Stimulated activated naive B cell treated with anti-CD40 and anti-IgM and Interleukin-4, amounts not matched to agents 10 μg/mL and 1 μg/mL and 100 μg/mL, for 72 hours (primary cell): ENCODE results near the gene PTP4A2.
"Not testable (repeated sequence)": the region's sequence is repeated elsewhere in the genome, so short reads cannot be mapped to it uniquely, and the experiment has no call there.

Experiments used
- ATAC-seq, 2 donors: fragments of 150-1000 bp; cut with Tn5 transposase; replicated peaks; 2 replicates each; pipeline ENCODE4 v1.10.0; 2021; ENCODE audit warnings: moderate library complexity in 1 of 2
- DNase-seq: peaks from one replicate; pipeline ENCODE4 v3.0.0; 2021
- H3K27ac Mint-ChIP-seq: one replicate; pipeline ENCODE4 v1.8.0; 2022; ENCODE audit warnings: mild to moderate bottlenecking, mixed read lengths
- H3K27me3 Mint-ChIP-seq, 2 donors: one replicate each; pipeline ENCODE4 v1.8.0; 2022; ENCODE audit warnings: mixed read lengths in 2 of 2
- H3K36me3 Mint-ChIP-seq, 2 donors: one replicate each; pipeline ENCODE4 v1.8.0; 2022; ENCODE audit warnings: mixed read lengths in 2 of 2, mild to moderate bottlenecking in 1 of 2
- H3K4me1 Mint-ChIP-seq, 2 donors: one replicate each; pipeline ENCODE4 v1.8.0; 2022; ENCODE audit warnings: mixed read lengths in 2 of 2, mild to moderate bottlenecking in 1 of 2
- H3K4me3 Mint-ChIP-seq, 2 donors: one replicate each; pipeline ENCODE4 v1.8.0; 2022; ENCODE audit warnings: mild to moderate bottlenecking in 2 of 2, mixed read lengths in 2 of 2, moderate library complexity in 1 of 2
- H3K9me3 Mint-ChIP-seq, 2 donors: one replicate each; pipeline ENCODE4 v1.8.0; 2022; ENCODE audit warnings: mixed read lengths in 2 of 2, mild to moderate bottlenecking in 1 of 2

PTP4A2 gene

DNA sequence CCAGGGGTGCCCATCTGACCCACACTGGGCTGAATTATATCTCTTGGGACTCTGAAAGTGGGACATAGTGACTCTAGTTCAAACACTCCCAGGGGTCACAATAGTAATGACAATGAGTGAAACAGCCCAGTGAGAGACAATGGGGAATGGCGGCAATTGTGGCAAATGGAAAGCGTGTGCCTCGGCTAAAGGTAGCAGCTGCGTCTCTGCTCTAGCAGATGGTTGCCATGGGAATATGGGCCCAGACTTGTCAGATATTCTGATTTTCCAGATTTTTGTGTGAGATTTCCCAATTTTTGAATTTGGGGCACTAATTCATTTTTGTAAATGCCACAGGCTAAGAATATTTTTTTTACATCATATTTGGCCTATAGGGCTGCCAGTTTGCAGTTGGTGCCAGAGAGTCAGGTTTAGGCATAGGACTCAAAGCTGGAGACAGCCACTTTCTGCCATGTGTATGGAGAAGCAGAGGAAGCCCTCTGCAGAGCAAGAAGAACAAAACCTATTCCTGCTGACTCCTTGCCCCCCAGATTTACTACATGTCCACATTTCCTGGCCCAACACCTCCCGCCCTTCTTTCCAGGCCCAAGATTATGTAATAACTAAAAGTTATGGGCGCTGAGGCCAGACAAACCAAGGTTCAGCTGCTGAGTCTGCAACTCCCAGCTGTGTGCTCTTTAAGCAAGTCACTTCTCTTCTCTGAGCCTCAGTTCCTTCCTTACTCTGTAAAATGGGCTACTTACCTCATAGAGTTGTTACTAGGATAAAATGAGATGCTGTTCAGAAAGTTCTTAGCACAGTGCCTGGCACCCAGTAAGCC is 21.6 kb upstream of the PTP4A2 start:
- Mint-ChIP-seq H3K36me3 (no peaks in the 10 kb centered on the region), H3K27ac (peak overlapping the region; percentile 43), H3K9me3 (no peaks in the 10 kb centered on the region), H3K4me1 (peaks cover 50 to 73% of the 10 kb centered on the region in 2 donors), H3K27me3 (no peaks in the 10 kb centered on the region), H3K4me3 (peak overlapping the region in 1 of 2 donors; percentile 25)
- no peak for DNase-seq
- no peak for ATAC-seq

DNA sequence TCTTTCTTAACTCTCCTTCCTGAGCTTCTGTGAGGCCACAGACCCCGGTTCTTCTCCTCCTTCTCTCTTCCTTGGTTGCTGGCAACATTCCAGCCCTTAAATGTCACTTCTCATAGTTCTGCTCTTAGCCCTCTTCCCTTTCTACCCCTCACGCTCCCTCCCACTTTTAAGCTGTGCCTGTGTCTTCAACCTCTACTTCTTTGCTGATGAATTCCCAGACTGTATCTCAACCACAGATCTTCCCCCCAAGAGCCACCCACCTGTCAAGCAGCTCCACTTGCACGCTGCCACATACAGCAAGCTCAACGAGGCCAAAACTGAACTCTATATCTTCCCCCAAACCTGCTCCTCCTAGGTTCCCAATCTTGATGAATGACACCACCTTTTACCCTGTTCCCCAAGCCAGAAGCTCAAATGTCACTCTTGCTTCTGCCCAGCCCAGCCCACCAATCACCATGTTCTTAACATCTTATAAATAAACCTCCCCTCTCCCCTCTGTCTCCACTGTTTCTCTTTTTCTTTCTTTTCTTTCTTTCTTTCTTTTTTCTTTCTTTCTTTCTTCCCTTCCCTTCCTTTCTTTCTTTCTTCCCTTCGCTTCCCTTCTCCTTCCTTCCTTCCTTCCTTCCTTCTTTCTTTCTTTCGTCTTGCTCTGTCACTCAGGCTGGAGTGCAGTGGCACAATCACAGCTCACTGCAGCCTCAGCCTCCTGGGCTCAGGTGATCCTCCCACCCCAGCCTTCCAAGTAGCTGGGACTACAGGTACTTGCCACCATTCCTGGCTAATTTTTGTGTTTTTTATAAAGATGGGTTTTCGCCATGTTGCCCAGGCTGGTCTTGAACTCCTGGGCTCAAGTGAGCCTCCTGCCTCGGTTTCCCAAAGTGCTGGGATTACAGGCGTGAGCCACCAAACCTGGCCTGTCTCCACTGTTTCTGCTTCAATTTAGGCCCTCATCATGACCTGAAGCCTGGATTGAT is 19.8 kb upstream of the PTP4A2 start:
- peak; percentile 71 to 77 for ATAC-seq
- DNase-seq: peak; percentile 63
- H3K27me3 Mint-ChIP-seq: no peaks in the 10 kb centered on the region
- H3K4me1 Mint-ChIP-seq: peaks cover 48 to 70% of the 10 kb centered on the region in 2 donors
- peaks cover 0 to 2% of the 10 kb centered on the region in 2 donors for H3K36me3 Mint-ChIP-seq
- H3K4me3 Mint-ChIP-seq: peak overlapping the region; percentile 33 to 58
- no peaks in the 10 kb centered on the region for H3K9me3 Mint-ChIP-seq
- H3K27ac Mint-ChIP-seq: peak overlapping the region; percentile 88

DNA sequence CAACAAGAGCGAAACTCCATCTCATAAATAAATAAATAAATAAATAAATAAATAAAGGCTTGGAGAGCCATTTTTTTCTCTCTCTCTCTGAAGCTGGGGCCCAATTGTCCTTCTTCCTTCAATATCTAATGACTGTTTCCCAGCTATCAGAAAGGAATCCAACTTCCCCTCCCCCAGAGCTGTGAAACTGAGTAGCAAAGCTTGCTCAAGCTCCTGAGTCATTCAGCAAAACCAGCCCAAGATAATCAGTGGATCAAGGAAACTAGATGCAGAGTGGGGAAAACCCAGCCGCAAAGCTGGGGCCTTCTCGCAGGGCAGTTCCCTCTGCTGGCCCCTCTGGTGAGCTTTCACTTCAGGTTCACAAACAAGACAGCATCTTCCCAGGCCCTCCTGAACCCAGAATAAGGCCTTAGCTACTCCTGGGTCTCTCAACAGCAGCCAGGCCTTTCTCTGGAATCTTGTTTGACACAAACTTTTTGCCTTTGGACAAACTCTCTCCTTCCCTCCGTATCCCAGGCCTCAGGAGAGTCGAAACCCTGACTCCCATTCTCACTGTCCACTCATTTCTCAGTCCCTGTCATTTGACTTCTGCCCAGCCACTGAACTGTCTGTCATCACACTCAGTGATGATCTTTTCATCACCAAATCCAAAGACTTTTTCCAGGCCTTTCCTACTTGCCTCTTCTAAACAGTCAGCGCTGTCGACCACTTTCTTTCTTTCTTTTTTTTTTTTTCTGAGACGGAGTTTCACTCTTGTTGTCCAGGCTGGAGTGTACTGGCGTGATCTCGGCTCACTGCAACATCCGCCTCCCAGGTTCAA is 18.0 kb upstream of the PTP4A2 start:
- DNase-seq (peak; percentile 86), ATAC-seq (peak; percentile 83 to 88)
- Mint-ChIP-seq H3K27me3 (no peaks in the 10 kb centered on the region), H3K4me1 (peaks cover 35 to 56% of the 10 kb centered on the region in 2 donors), H3K4me3 (peak overlapping the region; percentile 45 to 67), H3K9me3 (no peaks in the 10 kb centered on the region), H3K36me3 (peaks cover 0 to 2% of the 10 kb centered on the region in 2 donors), H3K27ac (peak overlapping the region; percentile 88)

DNA sequence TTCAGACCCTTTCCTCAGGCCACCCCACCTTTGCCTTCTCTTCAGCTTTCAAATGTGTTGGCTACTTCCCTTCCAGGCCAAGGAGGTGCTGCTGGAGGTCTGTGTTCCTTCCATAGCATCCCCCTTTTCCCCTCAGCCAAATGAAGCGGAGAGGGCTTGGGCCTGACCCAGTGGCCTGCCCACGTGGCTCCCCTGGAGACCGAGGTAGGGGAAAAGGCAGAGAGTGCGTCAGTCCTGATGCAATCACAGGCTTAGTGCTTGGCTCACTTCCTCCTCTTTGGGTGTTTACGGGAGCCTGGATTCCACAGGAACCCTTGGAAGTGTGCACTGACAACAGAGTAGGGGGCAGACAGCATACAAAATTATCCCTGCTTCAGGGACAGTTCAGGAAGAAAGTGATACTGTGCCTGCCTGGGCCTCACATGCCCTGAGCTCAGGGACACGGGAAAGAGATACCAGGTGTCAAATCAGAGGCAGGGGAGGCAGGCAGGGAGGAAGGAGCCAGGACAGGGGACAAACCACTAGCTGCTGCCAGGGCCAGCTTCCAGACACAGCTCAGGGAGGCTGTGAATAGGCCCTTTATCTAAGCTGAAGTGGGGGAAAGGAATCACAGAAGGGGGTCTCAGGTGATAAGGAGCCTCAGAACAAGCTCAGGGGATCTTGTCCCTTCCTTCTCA is 16.6 kb upstream of the PTP4A2 start:
- ATAC-seq: peak; percentile 29 to 33
- no peak for DNase-seq

DNA sequence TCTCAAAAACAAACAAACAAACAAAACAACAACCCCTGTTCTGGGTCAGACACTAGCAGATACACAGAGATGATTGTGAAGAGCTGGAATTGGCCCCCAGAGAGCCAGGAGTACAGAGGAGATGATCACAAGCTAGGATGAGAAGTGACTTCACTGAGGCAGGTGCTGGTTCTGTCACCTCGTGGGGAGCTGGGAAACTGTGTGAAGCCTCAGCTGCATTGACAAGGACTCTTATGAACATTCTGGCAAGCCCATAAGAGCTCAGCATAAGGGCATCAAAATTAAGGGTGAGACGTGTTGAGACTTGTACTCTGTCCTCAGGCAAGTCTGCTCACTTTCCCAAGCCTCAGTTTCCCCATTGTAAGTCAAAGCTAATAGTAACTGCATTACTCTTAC is 14.7 kb upstream of the PTP4A2 start:
- Mint-ChIP-seq H3K27ac (no peak overlapping the region), H3K27me3 (no peaks in the 10 kb centered on the region), H3K36me3 (peaks cover 0 to 2% of the 10 kb centered on the region in 2 donors), H3K9me3 (no peaks in the 10 kb centered on the region), H3K4me3 (no peak overlapping the region), H3K4me1 (peaks cover 23 to 37% of the 10 kb centered on the region in 2 donors)
- DNase-seq: no peak
- no peak for ATAC-seq

More for the DNA sequence above, 16.6 kb upstream of the PTP4A2 start:
- H3K4me3 Mint-ChIP-seq: peak overlapping the region in 1 of 2 donors; percentile 63
- H3K27ac Mint-ChIP-seq: peak overlapping the region; percentile 95
- H3K27me3 Mint-ChIP-seq: no peaks in the 10 kb centered on the region
- no peaks in the 10 kb centered on the region for H3K9me3 Mint-ChIP-seq
- H3K4me1 Mint-ChIP-seq: peaks cover 32 to 50% of the 10 kb centered on the region in 2 donors
- peaks cover 0 to 2% of the 10 kb centered on the region in 2 donors for H3K36me3 Mint-ChIP-seq

DNA sequence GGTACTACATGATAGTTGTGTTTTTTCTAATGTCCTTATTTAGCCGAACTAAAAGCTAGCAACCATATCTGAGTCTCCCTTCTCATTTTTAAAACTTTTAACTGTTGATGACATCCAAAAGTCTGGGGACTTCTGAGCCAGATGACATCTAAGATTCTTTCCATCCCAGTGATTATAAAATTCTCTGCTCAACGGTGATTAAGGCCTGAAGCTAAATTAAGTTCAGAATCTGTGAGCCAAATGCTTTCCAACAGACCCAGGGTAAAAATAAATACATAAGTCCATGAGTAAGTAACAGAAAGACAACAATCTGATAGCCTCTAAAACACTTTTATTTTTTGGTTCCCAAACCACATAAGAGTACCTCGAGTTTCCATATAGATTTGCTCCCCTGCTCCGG is 13.1 kb upstream of the PTP4A2 start:
- peaks cover 17 to 29% of the 10 kb centered on the region in 2 donors for H3K4me1 Mint-ChIP-seq
- no peaks in the 10 kb centered on the region for H3K27me3 Mint-ChIP-seq
- H3K9me3 Mint-ChIP-seq: no peaks in the 10 kb centered on the region
- no peak overlapping the region for H3K27ac Mint-ChIP-seq
- no peak overlapping the region for H3K4me3 Mint-ChIP-seq
- peaks cover 0 to 2% of the 10 kb centered on the region in 2 donors for H3K36me3 Mint-ChIP-seq
- DNase-seq (no peak), ATAC-seq (no peak)

DNA sequence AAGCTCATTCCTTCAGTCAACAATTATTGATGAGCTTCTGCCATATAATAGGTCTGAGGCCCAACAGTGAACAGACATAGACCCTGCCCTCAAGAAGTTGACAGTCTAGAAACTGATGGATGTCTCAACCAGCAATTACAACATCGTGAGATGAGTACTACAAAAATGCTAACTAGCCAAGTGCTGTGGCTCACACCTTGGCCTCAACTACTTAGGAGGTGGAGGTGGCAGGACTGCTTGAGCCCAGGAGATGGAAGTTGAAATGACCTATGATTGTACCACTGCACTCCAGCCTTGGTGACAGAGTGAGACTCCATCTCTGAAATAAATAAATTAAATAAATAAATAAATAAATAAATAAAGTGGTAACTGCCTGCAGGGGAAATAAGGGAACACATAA is 11.7 kb upstream of the PTP4A2 start:
- Mint-ChIP-seq H3K4me3 (no peak overlapping the region), H3K27ac (no peak overlapping the region), H3K4me1 (peaks cover 6 to 17% of the 10 kb centered on the region in 2 donors), H3K9me3 (no peaks in the 10 kb centered on the region), H3K36me3 (peaks cover 0 to 2% of the 10 kb centered on the region in 2 donors), H3K27me3 (no peaks in the 10 kb centered on the region)
- ATAC-seq (no peak), DNase-seq (no peak)

DNA sequence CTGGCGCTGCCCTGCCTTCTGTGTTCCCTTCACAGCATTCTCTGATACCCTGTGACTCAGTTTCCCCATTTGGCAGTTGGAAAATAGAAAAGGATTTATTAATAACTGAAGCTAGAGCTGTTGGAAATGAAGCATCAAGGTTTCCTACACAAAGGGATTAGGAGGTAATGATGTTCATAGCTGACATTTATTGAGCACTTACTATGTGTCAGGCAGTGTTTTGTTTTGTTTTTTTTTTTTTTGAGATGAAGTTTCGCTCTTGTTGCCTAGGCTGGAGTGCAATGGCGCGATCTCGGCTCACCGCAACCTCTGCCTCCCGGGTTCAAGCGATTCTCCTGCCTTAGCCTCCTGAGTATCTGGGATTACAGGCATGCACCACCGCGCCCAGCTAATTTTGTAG is 7.5 kb upstream of the PTP4A2 start:
- Mint-ChIP-seq H3K4me3 (peak overlapping the region in 1 of 2 donors; percentile 39), H3K4me1 (peaks cover 16 to 39% of the 10 kb centered on the region in 2 donors)
- H3K27me3 Mint-ChIP-seq, DNase-seq, H3K27ac Mint-ChIP-seq, H3K9me3 Mint-ChIP-seq, H3K36me3 Mint-ChIP-seq, ATAC-seq: not testable (repeated sequence)

DNA sequence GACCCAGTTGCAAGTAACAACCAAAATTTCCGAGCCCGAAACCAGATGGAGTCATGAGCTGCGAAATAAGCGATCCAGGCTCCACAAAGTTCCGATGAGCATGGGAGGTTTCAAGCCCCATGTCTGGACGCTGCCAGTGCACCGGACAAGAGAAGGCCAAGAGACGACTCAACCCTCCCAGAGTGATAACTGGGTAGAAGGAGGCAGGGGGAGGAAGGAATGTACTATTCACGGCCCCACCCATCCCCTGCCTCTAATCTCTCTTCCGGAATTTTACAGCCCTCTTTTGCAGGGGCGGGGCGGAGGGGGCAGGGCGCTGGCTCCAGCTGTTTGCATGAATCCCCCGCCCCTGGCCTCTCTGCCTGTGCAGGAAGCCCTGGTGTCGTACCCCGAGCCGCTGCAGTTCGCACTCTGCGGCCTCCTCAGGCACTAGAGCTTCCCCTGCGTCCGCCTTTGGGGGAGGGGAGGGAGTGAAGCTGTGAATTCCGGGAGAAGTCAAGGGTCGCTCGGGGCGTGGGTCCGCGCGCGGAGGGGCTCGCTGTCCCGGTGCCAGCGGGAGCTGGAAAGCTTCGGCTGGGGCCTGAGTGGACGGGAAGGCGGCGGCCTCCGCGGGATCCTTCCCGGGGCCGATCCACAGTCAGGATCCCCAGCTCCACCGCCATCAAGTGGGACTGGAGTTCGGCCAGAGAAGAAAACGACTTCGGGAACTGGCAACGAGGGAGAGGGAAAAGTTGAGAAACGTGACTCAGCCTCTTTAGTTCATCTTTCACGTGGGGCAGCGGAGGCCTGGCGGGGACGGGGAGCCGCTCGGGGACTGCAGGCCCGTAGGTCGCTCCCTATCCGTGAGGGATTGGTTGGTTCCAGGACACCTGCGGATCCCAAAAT is 6.3 kb upstream of the PTP4A2 start:
- H3K27me3 Mint-ChIP-seq: no peaks in the 10 kb centered on the region
- ATAC-seq (peak; percentile 80 to 84), DNase-seq (peak; percentile 70)
- peak overlapping the region; percentile 97 for H3K27ac Mint-ChIP-seq
- H3K9me3 Mint-ChIP-seq: no peaks in the 10 kb centered on the region
- H3K36me3 Mint-ChIP-seq: no peaks in the 10 kb centered on the region
- peaks cover 23 to 51% of the 10 kb centered on the region in 2 donors for H3K4me1 Mint-ChIP-seq
- H3K4me3 Mint-ChIP-seq: peak overlapping the region; percentile 90 to 93

DNA sequence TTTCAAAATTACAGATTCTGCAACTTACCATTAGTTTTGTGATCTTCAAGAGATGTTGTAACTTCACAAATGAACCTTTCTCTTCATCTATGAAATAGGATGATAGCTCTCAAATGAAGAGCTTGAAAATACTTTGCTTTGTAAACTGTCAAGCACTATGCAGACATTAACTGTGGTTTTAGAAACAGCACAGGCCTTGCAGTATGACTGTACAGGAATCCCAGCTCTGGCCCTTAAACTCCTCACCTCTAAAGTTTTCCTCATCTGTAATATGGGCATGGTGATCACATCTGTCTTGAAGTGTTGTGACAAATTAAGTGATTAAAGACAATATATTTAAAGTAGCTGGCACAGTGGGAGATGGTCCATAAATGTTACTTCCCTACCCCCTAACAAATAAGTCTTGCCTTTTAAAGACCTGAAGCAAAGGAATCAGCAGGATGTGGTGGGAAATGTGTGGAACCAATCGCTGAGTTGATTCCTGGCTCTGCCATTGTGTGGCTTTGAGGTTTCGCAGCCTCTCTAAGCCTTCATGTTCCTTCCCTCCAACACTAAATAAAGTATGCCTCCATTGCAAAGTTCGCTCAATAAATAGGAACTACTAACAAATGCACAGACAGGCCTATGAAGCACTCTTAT is 5.5 kb upstream of the PTP4A2 start:
- Mint-ChIP-seq H3K9me3 (no peaks in the 10 kb centered on the region), H3K4me3 (peak overlapping the region; percentile 90 to 93), H3K27me3 (no peaks in the 10 kb centered on the region), H3K4me1 (peaks cover 30 to 59% of the 10 kb centered on the region in 2 donors), H3K27ac (peak overlapping the region; percentile 97), H3K36me3 (no peaks in the 10 kb centered on the region)
- DNase-seq (no peak), ATAC-seq (peak; percentile 6 to 30)

DNA sequence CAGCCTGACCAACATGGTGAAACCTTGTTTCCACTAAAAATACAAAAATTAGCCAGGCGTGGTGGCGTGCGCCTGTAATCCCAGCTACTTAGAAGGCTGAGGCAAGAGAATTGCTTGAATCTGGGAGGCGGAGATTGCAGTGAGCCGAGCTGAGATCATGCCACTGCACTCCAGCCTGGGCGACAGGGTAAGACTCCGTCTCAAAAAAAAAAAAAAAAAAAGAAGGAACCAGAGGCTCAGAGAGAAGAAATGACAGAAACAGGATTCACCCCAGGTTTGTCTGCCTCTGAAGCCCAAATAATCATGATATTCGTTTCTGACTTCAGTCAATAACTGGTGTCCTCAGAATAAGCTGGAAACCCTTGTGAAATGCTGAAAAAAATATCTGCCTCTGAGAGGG is 3.9 kb upstream of the PTP4A2 start:
- H3K36me3 Mint-ChIP-seq, ATAC-seq: not testable (repeated sequence)

More for the DNA sequence above, 3.9 kb upstream of the PTP4A2 start:
- H3K4me1 Mint-ChIP-seq: peaks cover 35 to 67% of the 10 kb centered on the region in 2 donors
- not testable (repeated sequence) for H3K27ac Mint-ChIP-seq, H3K9me3 Mint-ChIP-seq, H3K27me3 Mint-ChIP-seq, DNase-seq, H3K4me3 Mint-ChIP-seq
